HEK293 (cell line): Measurements from ENCODE around the gene P4HA2.

Experiments
- CTCF ChIA-PET: fragments of 350-600 bp; formaldehyde crosslinking; extraction: SDS; loops from one replicate; lab custom pipeline; 2021; ENCODE audit warnings: antibody characterized with exemption; lab: Yijun Ruan, JAX
- POLR2A ChIA-PET: fragments of 300-600 bp; formaldehyde crosslinking; extraction: SDS; loops from one replicate; lab custom pipeline; 2020; ENCODE audit warnings: antibody characterized with exemption, inconsistent platforms; lab: Yijun Ruan, JAX
- H3K27ac ChIP-seq: fragments of 200-500 bp; sonication (Bioruptor generic); 2 replicates; pipeline ENCODE4 v1.5.1; 2014; ENCODE audit warnings: low read depth, low read length, control low read depth, inconsistent platforms; ENCODE audit errors: extremely low read depth
- H3K36me3 ChIP-seq, 2 experiments: fragments of 200-500 bp in 1 of 2; sonication (Bioruptor generic) in 1 of 2; 1 replicate in 1 of 2; 2 replicates in 1 of 2; pipeline ENCODE4 v1.5.1; 2014 to 2017; ENCODE audit warnings: inconsistent platforms in 2 of 2, low read length in 2 of 2; ENCODE audit not compliant: control insufficient read depth in 2 of 2, insufficient read depth in 1 of 2
- H3K4me1 ChIP-seq: fragments of 200-500 bp; sonication (Bioruptor generic); 2 replicates; pipeline ENCODE4 v1.5.1; 2014; ENCODE audit warnings: mild to moderate bottlenecking, low read length, inconsistent platforms; ENCODE audit not compliant: control insufficient read depth, insufficient read depth
- H3K4me3 ChIP-seq: 2 replicates; pipeline ENCODE4 v1.5.1; 2011; ENCODE audit warnings: low read depth, mild to moderate bottlenecking, control low read depth, low read length, moderate library complexity
- H3K9me3 ChIP-seq: fragments of 200-500 bp; sonication (Bioruptor generic); 2 replicates; pipeline ENCODE4 v1.5.1; 2014; ENCODE audit warnings: low read depth, low read length, inconsistent platforms; ENCODE audit not compliant: control insufficient read depth, insufficient read depth
- SCRT2 ChIP-seq: fragments of 450-650 bp; formaldehyde crosslinking; IDR thresholded peaks from 2 replicates; pipeline ENCODE4 v1.5.1; 2016; ENCODE audit warnings: missing biosample characterization, missing genetic modification characterization
- ZNF132 ChIP-seq: fragments of 450-650 bp; formaldehyde crosslinking; IDR thresholded peaks from 2 replicates; pipeline ENCODE4 v1.5.1; 2017; ENCODE audit warnings: missing biosample characterization, missing genetic modification characterization, borderline replicate concordance
- ZNF2 ChIP-seq: fragments of 450-650 bp; formaldehyde crosslinking; IDR thresholded peaks from 2 replicates; pipeline ENCODE4 v1.5.1; 2016; ENCODE audit warnings: missing biosample characterization, missing genetic modification characterization
- ZNF311 ChIP-seq: fragments of 450-650 bp; formaldehyde crosslinking; IDR thresholded peaks from 2 replicates; pipeline ENCODE4 v1.5.1; 2017; ENCODE audit warnings: missing biosample characterization, missing genetic modification characterization, borderline replicate concordance
- ZNF404 ChIP-seq: fragments of 450-650 bp; formaldehyde crosslinking; IDR thresholded peaks from 2 replicates; pipeline ENCODE4 v1.5.1; 2017; ENCODE audit warnings: missing biosample characterization, missing genetic modification characterization
- ZNF423 ChIP-seq: fragments of 450-650 bp; formaldehyde crosslinking; IDR thresholded peaks from 2 replicates; pipeline ENCODE4 v1.5.1; 2016; ENCODE audit warnings: missing biosample characterization, missing genetic modification characterization
- ZNF629 ChIP-seq: fragments of 450-650 bp; formaldehyde crosslinking; IDR thresholded peaks from 2 replicates; pipeline ENCODE4 v1.5.1; 2017; ENCODE audit warnings: missing biosample characterization, missing genetic modification characterization
- ZSCAN16 ChIP-seq: fragments of 450-650 bp; formaldehyde crosslinking; IDR thresholded peaks from 2 replicates; pipeline ENCODE4 v1.5.1; 2016; ENCODE audit warnings: missing biosample characterization, missing genetic modification characterization
- TF ChIP-seq, protein P1 (sequence below): fragments of 450-650 bp; formaldehyde crosslinking; IDR thresholded peaks from 2 replicates; pipeline ENCODE4 v1.5.1; 2016; ENCODE audit warnings: missing biosample characterization, missing genetic modification characterization, borderline replicate concordance
- TF ChIP-seq, protein P2 (sequence below): fragments of 450-650 bp; formaldehyde crosslinking; IDR thresholded peaks from 2 replicates; pipeline ENCODE4 v1.5.1; 2017; ENCODE audit warnings: missing biosample characterization, missing genetic modification characterization
- TF ChIP-seq, protein P3 (sequence below): fragments of 450-650 bp; formaldehyde crosslinking; IDR thresholded peaks from 2 replicates; pipeline ENCODE4 v1.5.1; 2016; ENCODE audit warnings: missing biosample characterization, missing genetic modification characterization
- TF ChIP-seq, protein P4 (sequence below): fragments of 450-650 bp; formaldehyde crosslinking; IDR thresholded peaks from 2 replicates; pipeline ENCODE4 v1.5.1; 2016; ENCODE audit warnings: missing biosample characterization, missing genetic modification characterization

Gene P4HA2

DNA sequence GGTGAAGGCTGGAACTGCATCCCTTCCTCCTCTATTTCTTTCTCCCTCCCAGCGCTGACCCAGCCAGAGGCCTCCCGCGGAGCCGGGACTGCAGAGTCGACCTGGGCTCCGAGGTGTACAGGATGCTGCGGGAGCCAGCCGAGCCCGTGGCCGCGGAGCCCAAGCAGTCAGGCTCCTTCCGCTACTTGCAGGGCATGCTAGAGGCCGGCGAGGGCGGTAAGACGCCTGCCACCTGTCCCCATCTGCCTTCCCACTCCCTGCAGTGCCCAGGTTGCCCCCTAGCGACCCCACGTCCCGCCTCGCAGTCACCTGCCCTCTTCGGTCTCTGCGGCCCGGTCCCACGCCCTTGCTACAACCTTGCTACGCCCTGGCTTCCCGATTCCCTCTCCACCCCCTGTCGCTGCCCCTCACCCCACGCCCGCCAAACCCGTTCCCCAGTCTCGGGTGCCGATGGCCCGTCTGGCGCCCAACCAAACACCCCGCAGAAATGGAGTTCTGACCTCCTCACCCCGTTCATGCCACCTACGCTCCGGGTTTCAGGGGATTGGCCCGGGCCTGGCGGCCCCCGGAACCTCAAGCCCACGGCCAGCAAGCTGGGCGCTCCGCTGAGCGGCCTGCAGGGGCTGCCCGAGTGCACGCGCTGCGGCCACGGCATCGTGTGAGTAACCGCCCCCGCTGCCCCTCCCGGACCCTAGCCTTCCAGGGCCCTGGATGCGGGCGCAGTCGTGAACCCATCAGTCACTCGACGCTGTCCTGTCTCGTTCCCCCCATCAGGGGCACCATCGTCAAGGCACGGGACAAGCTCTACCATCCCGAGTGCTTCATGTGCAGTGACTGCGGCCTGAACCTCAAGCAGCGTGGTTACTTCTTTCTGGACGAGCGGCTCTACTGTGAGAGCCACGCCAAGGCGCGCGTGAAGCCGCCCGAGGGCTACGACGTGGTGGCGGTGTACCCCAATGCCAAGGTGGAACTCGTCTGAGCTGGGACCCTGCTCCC, 43.9 kb upstream of the P4HA2 start:
- Histone ChIP-seq H3K9me3 (no peaks in the 10 kb centered on the region), H3K27ac (no peak overlapping the region), H3K4me3 (no peak overlapping the region), H3K4me1 (no peaks in the 10 kb centered on the region), H3K36me3 (no peaks in the 10 kb centered on the region)
- POLR2A ChIA-PET, result interaction anchor here (2.5 kb wide), 1 partner anchor 22 kb away, joined by 10 read pairs; the partner anchor contains the start of gene SLC22A4
- CTCF ChIA-PET, result interaction anchor here (0.6 to 2.5 kb wide), 17 partner anchors 12 to 684 kb away, joined by 3 to 24 read pairs (median 5); partner anchors contain the start of genes PDLIM4, SLC22A4 and SLC22A5
- TF ChIP-seq ZSCAN16 (tag by site-specific recombination) (no peak), ZNF423 (no peak), ZNF2 (tag by site-specific recombination) (no peak), SCRT2 (tag by site-specific recombination) (no peak), ZNF404 (no peak), ZNF629 (tag by site-specific recombination) (no peak), ZNF132 (no peak), ZNF311 (tag by site-specific recombination) (no peak)
- TF ChIP-seq, protein P1, sequence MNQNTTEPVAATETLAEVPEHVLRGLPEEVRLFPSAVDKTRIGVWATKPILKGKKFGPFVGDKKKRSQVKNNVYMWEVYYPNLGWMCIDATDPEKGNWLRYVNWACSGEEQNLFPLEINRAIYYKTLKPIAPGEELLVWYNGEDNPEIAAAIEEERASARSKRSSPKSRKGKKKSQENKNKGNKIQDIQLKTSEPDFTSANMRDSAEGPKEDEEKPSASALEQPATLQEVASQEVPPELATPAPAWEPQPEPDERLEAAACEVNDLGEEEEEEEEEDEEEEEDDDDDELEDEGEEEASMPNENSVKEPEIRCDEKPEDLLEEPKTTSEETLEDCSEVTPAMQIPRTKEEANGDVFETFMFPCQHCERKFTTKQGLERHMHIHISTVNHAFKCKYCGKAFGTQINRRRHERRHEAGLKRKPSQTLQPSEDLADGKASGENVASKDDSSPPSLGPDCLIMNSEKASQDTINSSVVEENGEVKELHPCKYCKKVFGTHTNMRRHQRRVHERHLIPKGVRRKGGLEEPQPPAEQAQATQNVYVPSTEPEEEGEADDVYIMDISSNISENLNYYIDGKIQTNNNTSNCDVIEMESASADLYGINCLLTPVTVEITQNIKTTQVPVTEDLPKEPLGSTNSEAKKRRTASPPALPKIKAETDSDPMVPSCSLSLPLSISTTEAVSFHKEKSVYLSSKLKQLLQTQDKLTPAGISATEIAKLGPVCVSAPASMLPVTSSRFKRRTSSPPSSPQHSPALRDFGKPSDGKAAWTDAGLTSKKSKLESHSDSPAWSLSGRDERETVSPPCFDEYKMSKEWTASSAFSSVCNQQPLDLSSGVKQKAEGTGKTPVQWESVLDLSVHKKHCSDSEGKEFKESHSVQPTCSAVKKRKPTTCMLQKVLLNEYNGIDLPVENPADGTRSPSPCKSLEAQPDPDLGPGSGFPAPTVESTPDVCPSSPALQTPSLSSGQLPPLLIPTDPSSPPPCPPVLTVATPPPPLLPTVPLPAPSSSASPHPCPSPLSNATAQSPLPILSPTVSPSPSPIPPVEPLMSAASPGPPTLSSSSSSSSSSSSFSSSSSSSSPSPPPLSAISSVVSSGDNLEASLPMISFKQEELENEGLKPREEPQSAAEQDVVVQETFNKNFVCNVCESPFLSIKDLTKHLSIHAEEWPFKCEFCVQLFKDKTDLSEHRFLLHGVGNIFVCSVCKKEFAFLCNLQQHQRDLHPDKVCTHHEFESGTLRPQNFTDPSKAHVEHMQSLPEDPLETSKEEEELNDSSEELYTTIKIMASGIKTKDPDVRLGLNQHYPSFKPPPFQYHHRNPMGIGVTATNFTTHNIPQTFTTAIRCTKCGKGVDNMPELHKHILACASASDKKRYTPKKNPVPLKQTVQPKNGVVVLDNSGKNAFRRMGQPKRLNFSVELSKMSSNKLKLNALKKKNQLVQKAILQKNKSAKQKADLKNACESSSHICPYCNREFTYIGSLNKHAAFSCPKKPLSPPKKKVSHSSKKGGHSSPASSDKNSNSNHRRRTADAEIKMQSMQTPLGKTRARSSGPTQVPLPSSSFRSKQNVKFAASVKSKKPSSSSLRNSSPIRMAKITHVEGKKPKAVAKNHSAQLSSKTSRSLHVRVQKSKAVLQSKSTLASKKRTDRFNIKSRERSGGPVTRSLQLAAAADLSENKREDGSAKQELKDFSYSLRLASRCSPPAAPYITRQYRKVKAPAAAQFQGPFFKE, result no peak
- TF ChIP-seq, protein P2, sequence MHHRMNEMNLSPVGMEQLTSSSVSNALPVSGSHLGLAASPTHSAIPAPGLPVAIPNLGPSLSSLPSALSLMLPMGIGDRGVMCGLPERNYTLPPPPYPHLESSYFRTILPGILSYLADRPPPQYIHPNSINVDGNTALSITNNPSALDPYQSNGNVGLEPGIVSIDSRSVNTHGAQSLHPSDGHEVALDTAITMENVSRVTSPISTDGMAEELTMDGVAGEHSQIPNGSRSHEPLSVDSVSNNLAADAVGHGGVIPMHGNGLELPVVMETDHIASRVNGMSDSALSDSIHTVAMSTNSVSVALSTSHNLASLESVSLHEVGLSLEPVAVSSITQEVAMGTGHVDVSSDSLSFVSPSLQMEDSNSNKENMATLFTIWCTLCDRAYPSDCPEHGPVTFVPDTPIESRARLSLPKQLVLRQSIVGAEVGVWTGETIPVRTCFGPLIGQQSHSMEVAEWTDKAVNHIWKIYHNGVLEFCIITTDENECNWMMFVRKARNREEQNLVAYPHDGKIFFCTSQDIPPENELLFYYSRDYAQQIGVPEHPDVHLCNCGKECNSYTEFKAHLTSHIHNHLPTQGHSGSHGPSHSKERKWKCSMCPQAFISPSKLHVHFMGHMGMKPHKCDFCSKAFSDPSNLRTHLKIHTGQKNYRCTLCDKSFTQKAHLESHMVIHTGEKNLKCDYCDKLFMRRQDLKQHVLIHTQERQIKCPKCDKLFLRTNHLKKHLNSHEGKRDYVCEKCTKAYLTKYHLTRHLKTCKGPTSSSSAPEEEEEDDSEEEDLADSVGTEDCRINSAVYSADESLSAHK, result no peak
- TF ChIP-seq, protein P3, sequence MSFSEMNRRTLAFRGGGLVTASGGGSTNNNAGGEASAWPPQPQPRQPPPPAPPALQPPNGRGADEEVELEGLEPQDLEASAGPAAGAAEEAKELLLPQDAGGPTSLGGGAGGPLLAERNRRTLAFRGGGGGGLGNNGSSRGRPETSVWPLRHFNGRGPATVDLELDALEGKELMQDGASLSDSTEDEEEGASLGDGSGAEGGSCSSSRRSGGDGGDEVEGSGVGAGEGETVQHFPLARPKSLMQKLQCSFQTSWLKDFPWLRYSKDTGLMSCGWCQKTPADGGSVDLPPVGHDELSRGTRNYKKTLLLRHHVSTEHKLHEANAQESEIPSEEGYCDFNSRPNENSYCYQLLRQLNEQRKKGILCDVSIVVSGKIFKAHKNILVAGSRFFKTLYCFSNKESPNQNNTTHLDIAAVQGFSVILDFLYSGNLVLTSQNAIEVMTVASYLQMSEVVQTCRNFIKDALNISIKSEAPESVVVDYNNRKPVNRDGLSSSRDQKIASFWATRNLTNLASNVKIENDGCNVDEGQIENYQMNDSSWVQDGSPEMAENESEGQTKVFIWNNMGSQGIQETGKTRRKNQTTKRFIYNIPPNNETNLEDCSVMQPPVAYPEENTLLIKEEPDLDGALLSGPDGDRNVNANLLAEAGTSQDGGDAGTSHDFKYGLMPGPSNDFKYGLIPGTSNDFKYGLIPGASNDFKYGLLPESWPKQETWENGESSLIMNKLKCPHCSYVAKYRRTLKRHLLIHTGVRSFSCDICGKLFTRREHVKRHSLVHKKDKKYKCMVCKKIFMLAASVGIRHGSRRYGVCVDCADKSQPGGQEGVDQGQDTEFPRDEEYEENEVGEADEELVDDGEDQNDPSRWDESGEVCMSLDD (tag by site-specific recombination), result no peak
- TF ChIP-seq, protein P4, sequence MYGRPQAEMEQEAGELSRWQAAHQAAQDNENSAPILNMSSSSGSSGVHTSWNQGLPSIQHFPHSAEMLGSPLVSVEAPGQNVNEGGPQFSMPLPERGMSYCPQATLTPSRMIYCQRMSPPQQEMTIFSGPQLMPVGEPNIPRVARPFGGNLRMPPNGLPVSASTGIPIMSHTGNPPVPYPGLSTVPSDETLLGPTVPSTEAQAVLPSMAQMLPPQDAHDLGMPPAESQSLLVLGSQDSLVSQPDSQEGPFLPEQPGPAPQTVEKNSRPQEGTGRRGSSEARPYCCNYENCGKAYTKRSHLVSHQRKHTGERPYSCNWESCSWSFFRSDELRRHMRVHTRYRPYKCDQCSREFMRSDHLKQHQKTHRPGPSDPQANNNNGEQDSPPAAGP (tag by site-specific recombination), result no peak
- TF ChIP-seq, all 188 proteins: peak for 0
